GM19239 (cell line): ENCODE results near the gene EPS8.
"Not testable (repeated sequence)": the region's sequence is repeated elsewhere in the genome, so short reads cannot be mapped to it uniquely, and the experiment has no call there.

Source experiments
- DNase-seq: peaks from one replicate; pipeline ENCODE4 v3.0.0; 2011; ENCODE audit warnings: low spot score; ENCODE audit not compliant: insufficient read length
- FAIRE-seq: peaks from 2 replicates; lab custom pipeline; 2011; peaks lifted over from hg19 to GRCh38; lab: Jason Lieb, UNC

The EPS8 gene

DNA sequence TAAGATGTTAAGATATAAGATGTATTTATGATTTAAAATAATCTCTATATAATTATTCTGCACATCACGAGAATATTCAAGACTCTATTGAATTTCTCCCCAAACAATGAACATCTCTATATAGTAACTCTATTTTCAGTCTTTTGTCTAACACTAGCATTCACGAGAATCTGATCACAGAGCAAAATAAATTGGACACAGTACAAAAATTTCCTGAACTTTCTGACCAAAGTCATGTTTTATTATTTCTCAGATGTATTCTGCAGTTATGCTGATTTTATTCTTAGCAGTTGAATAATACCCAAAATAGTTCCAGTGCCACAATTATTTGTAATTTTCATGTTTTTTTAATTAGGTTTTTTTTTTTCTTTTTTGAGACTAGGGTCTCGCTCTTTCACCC, 19.6 kb downstream of the EPS8 start:
- DNase-seq (no peak), FAIRE-seq (no peak)

DNA sequence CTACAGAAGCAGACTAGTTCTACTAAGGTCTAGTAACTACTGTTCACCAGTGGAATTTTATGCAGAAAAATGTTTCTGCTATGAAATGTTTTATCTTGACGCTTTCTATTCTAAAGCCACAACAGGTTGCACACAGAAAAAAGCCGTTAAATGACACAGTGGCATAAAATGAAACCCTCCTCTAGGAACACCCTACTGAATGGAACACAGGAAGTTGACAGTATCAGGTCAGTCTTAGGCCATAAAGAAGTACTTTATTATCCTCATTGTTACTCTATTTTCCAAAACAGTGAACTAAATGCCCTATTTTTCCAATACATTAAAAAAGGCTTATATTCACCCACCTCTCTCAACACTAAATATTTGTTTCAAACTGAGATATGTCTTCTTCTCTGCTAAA, 21.9 kb downstream of the EPS8 start:
- DNase-seq (no peak), FAIRE-seq (no peak)

DNA sequence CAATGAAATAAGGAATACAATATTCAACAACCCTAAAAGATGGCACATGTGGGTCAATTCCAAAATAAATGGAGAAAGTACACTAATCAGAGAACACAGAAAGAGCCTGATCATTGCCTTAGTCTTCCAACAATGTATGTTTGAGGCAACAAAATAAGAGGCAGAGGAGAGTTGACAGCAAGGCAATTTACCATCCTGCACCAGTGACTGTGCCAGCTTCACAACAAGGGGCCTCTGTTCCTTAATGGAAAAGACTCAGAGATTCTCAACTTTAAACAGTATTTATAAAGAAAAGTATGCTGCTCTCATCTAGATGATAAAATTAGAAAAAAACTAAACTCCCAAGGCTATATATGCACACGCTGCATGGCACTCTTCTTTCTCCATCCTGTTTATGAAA, 25.9 kb downstream of the EPS8 start:
- FAIRE-seq: no peak
- no peak for DNase-seq

DNA sequence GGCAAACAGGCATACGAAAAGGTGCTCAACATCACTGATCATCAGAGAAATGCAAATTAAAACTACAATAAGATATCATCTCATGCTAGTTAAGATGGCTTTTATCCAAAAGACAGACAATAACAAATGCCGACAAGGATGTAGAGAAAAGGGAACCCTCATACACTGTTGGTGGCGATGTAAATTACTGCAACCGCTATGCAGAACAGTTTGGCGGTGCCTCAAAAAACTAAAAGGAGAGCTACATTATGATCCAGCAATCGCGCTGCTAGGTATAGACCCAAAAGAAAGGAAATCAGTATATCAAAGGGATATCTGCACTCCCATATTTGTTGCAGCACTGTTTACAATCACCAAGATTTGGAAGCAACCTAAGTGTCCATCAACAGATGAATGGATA, 27.0 kb downstream of the EPS8 start:
- not testable (repeated sequence) for FAIRE-seq, DNase-seq

DNA sequence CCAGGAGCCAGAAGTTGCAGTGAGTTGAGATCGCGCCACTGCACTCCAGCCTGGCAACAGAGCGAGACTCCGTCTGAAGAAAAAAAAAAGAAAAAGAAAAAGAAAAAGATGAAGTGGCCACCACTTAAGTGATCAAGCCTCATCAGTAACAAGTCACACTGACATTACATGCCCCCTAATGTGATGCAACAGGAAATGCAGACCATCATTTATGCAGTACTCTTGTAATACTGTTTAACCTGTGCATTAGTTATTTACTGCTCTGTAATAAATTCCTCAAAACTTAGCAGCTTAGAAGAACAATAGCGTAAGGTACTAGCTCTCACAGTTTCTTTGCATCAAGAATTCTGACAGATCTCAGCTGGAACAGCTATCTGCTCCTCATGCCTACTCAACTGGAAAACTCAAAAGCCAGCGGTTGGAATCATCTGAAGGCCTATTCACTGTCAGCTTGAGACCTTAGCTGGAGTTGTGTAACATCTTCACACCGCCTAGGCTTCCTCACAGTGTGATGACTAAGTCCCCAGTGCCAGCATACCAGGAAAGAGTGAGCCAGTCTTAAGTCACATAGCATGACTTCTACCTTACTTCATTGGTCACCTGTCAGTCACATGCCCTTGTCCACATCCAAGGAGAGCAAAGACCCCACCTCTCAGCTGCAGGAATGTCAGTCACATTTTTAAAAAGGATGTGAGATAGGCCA, 31.5 kb downstream of the EPS8 start:
- no peak for DNase-seq

DNA sequence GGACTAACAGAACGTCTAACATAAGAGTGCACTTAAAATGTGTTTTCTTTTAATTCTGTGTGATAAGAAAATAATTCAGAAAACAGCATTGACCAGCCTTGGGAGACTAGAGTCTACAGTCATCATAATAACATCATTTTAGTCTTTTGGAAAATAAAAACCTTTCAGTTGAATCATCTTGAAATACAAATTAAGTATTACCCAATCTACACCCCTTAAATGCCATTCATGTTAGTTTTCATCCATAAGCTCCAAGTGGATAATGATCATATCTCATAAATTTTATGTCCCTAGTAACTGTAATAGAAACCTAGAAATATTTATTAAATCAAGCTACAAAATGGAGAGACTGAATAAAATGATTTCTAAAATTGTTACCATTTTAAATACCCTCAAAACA, 32.4 kb downstream of the EPS8 start:
- FAIRE-seq (no peak), DNase-seq (no peak)

More for the DNA sequence above, 31.5 kb downstream of the EPS8 start:
- no peak for FAIRE-seq

DNA sequence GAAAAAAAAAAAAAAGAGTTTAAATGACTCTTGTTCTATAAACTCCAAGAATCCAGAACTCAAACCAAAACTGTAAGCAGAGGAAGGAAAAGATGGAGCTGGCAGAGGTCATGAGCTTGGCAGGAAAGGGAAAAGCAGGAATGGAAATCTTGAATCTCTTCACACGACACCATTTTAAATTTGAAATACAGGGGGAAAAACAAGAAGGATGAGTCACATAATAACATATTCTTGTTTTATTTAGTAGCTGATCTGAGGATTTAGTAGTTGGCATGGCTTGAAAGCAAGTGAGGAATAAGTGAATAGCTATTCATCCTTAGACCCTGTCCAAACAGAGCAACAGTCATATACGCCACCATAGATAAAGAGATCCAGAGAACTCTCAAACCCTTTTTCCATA, 35.0 kb downstream of the EPS8 start:
- DNase-seq (no peak), FAIRE-seq (no peak)

DNA sequence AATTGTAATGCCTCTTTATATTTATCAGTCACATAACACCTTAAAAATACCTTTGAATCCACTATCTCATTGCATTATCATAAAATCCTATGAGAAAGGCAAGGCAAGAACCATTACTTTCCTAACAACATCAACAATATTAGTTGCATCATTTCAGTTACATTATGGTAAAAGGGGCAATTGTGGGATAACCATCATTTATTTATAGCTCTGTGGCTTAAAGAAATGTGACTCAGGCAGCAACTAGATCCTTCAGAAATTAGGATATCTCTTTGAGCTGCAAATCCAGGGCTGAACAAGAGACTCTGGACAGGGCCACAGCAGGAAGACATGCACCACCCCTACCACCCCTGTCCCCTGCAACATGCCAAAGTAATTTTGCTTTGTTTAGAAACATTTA, 36.4 kb downstream of the EPS8 start:
- FAIRE-seq (no peak), DNase-seq (no peak)

DNA sequence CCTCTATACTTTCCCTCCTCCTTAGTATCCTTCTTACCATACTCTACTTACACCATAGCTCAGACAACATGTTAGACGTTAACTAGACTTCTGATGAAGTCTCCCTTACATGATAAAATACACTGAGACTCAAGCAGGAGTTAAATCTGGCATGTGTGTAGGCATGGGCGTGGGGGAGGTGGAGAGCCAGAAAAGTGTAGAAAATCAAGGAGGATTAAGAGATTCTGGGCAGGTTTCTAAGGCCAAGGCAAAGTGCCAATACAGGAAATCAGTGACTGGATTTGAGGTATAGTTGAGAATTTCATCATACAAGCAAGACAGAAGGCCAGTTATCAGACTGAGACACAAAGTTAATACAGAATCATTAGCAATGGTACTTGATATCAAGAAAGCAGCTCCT, 37.4 kb downstream of the EPS8 start:
- no peak for FAIRE-seq

DNA sequence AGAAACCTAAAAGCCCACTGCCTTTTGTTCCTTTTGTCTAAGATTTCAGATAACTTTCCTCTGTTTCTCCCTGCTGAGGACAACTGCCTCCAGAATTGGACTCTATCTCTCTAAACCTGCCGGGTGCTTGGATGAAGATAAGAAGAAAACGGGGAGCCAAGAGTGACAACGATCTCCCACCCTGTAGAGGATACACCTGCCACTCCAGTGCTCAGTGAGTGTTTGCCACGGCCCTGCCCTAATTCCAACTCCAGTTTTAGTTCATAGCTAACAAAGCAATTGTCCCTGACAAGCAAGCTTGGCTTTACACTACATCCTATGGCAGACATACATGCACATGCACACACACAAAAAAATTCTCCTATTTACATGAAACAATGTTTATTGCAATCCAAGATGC, 39.3 kb downstream of the EPS8 start:
- FAIRE-seq (no peak), DNase-seq (no peak)

More for the DNA sequence above, 37.4 kb downstream of the EPS8 start:
- no peak for DNase-seq

DNA sequence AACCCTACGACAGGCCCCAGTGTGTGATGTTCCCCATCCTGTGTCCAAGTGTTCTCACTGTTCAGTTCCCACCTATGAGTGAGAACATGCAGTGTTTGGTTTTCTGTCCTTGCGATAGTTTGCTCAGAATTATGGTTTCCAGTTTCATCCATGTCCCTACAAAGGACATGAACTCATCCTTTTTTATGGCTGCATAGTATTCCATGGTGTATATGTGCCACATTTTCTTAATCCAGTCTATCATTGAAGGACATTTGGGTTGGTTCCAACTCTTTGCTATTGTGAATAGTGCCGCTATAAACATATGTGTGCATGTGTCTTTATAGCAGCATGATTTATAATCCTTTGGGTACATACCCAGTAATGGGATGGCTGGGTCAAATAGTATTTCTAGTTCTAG, 47.3 kb downstream of the EPS8 start:
- FAIRE-seq, DNase-seq: not testable (repeated sequence)

DNA sequence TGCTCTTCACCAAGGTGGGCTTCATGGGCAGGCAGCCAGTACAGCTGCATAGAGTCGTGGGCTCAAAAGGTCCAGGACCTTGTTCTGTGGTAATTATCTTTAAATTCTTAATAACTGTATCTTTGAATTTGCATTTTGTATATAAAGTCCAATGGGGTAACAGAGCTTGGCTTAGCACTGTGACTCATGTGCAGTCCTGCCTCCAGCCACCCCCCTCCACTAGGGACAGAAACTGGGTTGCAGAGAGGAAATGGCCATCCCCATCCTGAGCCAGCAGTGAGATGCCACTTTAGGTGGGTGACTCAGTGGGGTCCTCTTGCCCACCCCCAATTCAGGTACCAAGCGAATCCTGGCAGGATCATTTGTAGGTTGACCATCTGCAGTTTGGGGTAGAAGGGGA, 48.1 kb downstream of the EPS8 start:
- DNase-seq (no peak), FAIRE-seq (no peak)

DNA sequence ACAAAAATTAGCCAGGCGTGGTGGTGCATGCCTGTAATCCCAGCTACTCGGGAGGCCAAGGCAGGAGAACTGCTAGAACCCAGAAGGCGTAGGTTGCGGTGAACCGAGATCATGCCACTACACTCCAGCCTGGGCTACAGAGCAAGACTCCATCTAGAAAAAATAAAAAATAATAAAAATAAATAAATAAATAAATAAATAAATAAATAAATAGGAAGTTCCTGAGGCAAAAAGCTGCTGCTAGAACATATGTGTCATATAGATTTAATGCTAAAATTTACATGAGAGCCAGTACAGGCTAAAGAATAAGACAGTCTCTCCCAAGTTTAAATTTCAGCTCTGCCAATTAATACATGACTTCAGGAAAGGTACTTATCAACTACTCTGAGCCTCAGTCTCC, 48.8 kb downstream of the EPS8 start:
- DNase-seq, FAIRE-seq: not testable (repeated sequence)

DNA sequence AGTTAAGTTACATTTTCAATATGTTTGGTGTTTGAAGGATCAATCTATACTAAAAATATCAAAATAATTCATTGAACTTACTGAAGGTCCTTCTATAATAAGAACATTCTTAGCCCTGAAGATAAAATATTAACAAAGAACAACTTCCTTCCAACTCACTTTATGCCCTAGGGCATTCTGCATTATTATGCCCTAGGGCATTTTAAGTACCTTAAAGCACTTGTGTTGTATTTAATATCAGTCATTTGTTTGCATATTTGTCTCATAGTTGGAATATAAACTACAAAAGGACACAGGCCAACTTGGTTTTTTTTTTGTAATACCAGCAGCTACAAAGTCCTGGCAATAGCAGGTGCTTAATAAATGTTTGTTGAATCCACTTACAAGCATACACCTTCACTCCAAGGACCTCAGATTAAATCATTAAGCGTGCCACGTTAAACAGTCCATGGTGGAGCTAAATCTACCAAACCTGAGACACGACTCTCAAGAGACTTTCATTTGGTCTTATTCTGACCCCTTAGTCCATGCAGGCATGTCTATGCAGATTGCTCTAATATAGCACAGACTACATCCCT, 50.7 kb downstream of the EPS8 start:
- FAIRE-seq (no peak), DNase-seq (no peak)

DNA sequence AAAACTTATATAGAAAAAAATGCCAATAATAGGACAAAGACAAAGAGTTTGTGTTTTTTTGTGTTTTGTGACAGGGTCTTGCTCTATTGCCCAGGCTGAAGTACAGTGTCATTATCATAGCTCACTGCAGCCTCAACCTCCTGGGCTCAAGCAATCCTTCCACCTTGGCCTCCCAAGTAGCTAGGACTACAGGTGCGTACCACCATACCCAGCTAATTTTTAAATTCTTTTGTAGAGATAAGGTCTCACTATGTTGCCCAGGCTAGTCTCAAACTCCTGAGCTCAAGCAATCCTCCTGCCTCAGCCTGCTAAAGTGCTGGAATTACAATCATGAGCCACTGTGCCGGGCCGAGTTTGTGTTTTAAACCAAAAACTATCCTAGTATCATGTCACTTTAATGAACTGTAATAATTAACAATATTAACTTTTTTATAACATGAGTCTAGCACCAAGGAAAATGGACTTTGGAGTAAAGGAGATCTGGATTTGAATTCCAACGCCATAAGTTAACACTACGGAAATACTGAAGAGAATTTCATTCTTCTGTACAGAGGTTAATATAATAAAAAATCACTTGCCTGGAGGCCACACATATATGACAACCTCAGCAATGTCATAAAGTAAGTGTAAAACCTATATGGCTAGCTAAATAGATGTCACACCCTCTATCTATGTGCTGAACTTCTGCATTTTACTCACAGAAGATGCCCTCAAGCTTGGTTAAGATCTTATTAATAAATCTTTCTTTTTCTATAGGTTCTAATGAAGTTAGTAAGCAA, 53.2 kb downstream of the EPS8 start:
- FAIRE-seq: no peak
- DNase-seq: no peak

DNA sequence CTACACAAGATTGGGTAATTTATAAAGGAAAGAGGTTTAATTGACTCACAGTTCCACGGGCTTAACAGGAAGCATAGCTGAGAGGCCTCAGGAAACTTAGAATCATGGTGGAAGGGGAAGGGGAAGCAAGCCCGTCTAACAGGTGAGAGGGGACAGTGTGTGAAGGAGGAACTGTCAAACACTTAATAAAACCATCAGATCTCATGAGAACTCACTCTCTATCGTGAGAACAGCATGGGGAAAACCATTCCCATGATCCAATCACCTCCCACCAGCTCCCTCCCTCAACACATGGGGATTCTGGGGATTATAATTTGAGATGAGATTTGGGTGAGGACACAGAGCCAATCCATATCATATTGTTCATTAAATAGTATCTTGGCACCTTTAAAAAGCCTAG, 56.1 kb downstream of the EPS8 start:
- FAIRE-seq: peak; percentile 73
- DNase-seq: no peak

DNA sequence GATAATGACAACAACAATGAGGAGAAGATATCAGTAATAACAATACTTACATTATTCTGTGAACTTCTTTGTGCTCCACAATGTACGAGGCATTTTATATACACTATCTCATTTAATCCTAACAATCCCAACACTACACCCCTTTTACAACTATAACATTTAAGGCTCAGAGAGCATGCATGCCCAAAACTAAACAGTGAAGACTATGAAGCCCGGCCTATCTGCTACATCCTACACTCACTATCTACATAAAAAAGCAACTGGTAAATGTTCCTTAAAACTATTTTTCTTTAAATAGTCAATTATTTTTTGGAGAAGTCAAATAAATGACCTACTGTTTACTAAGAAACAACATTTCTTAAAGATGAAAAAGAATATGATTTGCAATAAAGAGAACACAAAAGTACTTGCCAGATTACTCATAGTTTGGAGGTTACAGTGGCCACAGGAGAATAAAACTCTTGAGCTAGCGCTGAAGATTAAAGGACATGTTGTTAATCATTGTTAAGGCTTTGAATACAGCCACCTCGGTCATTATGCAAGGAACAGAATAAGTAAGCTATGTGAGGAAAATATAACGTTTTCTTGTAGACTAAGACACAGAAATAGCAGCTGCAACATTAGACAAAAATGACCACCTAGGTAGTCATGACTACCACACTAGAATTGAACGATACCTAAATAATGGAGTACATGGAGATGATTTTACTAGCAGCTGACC, 56.7 kb downstream of the EPS8 start:
- peak; percentile 72 for FAIRE-seq

DNA sequence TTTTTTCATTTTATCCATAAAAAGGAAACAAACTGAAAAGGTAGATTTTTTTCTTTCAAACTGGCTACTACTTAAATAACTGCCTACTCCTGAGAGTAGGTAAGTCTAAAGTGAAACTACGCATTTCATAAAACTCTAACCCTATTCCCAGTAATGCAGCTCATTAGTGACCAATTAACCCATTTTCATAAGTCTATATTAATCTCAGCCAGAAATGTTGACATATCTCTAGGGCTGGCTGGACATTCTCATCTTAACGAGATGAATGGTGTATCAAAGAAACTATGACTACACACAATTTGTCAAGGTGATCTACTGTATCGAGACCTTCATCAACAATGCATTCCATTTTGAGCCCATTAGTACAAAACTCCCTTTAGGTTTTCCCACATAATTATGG, 57.2 kb downstream of the EPS8 start:
- FAIRE-seq (no peak), DNase-seq (no peak)

More for the DNA sequence above, 56.7 kb downstream of the EPS8 start:
- DNase-seq: no peak

DNA sequence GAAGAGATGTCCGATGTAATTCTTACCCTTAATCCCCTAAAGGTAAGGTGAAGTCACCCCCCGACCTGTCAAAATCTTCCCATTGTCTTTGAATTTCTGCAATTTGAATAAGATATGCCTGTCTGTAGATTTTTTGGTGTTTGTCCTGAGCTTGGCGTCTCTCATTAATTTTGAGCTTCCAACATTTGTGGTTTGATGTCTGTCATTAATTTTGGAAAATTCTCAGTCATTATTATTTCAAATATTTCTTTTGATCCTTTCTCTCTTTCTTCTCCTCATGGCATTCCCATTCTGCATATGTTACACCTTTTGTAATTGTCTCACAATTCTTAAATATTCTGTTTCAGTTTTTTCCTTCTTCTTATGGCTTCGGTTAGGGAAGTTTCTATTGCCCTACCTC, 60.1 kb downstream of the EPS8 start:
- FAIRE-seq: no peak

DNA sequence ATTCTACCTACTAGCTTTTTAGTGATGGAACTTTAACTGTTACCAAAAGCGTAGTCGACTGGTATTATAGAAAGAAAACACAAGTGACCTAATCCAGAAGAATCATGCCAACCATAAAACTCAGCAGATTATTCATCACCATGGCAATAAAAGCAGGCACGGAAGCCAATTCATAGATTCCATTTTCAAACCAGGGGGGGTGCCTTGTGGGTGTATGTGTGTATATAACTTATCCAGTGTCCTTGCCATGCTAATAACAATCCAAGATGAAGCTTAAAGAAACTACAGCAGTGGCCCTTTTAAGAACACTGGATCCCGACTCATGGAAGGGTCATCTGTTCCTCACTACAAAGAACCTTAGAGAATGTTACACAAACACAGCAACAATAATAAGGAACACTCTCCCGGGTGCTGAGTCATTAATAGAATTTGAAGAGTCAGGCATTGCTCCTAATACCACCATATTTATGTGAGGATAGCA, 61.0 kb downstream of the EPS8 start:
- FAIRE-seq (no peak), DNase-seq (no peak)

More for the DNA sequence above, 60.1 kb downstream of the EPS8 start:
- no peak for DNase-seq

DNA sequence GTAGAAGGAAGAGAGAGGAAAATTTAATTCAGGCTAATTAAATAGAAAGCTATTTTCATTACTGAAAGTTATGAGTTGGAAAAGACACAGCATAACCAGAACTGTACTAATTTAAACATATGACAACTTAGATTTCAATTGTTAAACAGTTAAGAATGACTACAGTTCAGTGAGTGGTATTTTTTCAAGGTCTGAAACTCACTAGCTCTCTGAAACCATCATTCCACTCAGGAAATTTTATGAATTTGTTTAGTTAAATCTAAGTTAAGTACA, 62.4 kb downstream of the EPS8 start:
- DNase-seq (no peak), FAIRE-seq (no peak)
